NCI-H2196 treated with DMSO at 0.1 percent for 48 hours (cell line): ENCODE data around the gene CCNF.
A peak's percentile ranks its signal among the peaks of the same experiment; 100 is the strongest.

ENCODE experiments used
- DNase-seq: peaks from one replicate; lab custom pipeline; 2025; ENCODE audit not compliant: unreplicated experiment; lab: John Stamatoyannopoulos, UW

CCNF gene

DNA sequence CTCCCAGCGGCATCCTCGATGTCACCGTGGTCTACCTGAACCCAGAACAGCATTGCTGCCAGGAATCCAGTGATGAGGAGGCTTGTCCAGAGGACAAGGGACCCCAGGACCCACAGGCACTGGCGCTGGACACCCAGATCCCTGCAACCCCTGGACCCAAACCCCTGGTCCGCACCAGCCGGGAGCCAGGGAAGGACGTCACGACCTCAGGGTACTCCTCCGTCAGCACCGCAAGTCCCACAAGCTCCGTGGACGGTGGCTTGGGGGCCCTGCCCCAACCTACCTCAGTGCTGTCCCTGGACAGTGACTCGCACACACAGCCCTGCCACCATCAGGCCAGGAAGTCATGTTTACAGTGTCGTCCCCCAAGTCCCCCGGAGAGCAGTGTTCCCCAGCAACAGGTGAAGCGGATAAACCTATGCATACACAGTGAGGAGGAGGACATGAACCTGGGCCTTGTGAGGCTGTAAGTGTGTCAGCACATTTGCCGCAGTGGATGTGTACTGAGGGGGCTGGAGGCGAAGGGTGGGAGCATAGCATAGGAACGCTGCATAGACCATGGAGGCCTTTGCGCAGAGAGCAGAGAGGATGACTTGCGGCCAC, 27.4 kb downstream of the CCNF start:
- no peak for DNase-seq

DNA sequence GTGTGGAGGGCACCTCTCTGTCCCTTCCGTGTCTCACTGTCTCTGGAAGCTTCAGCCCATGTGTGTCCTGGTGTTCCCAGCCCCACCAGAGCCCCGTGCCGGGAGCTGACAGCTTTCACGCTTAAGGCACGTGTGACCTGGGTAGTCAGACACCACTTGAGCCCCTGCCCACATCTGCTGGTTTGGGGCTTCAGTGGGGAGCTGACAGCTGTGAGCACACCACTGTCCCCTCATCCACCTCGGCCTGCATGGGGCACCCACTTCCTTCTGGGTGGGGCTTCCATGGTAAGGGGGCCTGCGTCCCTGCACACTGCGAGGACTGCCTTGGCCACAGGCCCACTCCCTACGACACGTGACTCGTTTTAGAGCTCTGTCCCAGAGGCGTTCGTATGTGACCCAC, 28.0 kb downstream of the CCNF start:
- no peak for DNase-seq

DNA sequence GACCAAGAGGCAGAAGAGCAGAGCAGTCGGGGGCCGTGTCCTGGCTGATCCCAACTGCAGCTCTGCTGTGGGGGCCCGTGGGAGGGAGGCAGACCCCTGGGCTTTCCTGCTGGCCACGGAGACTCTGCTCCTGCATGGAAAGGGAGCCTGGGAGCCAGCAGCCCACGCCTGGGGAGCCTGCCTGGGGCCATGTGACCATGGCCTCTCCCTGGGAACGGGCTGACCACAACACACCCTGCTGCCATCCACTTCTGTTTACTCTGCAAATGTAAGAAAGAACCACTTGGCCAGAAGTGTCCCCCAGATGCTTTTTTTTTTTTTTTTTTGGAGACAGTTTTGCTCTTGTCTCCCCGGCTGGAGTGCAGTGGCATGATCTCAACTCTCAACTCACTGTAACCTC, 28.7 kb downstream of the CCNF start:
- no peak for DNase-seq

DNA sequence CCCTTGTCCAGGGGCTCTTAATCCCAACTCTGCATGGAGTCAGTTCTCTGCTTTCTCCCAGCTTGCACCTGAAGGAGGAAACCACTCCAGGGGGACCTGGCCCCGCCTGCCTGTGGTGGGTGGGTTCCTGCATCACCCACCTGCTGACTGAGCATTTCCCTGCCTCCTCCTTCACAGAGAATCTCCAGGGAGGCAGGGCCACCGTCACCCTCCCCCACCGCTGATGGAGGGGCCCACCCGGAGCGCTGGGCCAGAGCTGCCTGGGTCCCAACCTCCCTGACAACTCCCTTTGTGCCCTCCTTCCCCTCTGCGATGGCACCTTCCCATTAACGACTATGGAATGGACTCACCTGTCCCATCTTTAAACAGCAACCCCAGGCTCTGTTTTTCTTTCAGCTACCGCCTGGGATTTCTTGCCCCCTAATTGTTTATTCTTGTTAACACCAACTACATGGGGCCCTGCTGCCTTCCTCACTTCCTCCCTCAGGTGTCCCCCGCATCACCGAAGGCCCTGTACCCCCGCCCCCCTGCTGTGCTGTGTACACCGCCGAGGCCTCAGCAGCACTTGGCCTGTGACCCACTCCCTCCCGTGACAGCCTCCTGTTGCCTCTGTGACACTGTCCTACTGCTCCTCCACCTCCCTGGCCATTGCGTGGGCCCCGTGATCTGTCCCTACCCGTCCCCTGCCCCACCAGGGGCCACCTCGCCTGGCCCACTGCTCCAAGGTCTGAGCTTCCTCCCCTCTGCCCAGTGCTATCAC, 29.8 kb downstream of the CCNF start:
- DNase-seq = no peak

- peak; percentile 93 for DNase-seq
These were observed 30.6 kb downstream of the CCNF start, which contains the start of gene TEDC2 for GRCh38 chr16:2459647-2460390. Gene TEDC2, plus strand, starts transcription at chr16:2460109. Its CDS starts 36 bp downstream, at chr16:2460145.

- no peak for DNase-seq
These were observed 31.1 kb downstream of the CCNF start for GRCh38 chr16:2460391-2460713.

- DNase-seq = no peak
These were observed 31.7 kb downstream of the CCNF start for GRCh38 chr16:2460916-2461315.

GRCh38 chr16:2462031-2462866, 33.0 kb downstream of the CCNF start:
- DNase-seq = no peak

DNA sequence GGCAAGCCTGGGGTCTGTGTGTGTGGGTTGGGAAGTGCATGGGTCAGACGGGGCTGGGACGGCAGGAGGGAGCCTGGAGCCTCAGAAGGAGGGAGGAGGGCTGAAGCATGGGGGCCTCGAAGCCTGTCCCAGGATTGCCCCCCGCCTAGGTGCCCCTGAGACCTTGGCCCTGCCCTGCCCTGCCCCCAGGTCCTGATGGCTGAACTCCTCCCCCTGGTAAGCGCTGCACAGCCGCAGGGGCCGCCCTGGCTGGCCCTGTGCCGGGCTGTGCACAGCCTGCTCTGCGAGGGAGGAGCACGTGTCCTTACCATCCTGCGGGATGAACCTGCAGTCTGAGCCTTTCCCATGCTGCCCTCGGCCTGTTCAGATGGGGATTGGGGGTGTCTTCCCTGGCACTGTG, 35.1 kb downstream of the CCNF start:
- no peak for DNase-seq

- no peak for DNase-seq
These were observed 36.6 kb downstream of the CCNF start for GRCh38 chr16:2465653-2466415.

- DNase-seq = no peak
These were observed 37.6 kb downstream of the CCNF start for GRCh38 chr16:2466667-2467527.

DNA sequence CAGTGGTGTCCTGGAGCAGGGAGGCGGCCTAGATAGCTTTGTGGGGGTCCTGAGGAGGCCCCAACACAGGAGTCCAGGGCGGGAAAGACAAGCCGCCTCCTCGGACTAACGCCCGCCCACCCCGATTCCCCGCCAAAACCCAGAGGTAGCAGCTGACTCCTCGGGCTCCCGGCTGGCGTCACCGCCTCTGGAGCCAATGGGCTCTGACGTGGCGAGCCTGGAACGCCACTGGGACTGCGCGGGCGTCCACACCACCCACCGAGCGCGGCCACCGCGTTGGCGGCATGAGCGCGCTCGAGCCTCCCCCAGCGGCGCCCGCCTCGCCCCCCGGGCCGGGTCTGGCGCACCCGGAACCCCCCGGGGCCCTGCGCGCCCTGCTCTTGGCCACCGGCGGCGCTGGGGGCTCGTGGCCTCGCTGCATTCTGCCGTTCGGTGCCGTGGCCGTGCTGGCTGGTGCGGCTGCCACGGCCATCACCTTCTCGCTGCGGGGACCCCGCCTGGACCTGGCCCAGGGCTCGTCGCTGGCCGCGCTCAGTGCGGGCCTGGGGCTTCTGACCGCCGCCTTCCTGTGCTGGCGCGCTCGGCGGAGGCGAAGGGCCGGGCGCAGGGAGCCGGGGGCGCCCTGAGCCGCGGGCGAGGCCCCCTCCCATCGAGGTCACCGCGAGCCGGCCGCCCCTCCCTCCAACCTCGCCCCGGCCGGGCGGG, 38.4 kb downstream of the CCNF start:
- peak; percentile 84 for DNase-seq

DNA sequence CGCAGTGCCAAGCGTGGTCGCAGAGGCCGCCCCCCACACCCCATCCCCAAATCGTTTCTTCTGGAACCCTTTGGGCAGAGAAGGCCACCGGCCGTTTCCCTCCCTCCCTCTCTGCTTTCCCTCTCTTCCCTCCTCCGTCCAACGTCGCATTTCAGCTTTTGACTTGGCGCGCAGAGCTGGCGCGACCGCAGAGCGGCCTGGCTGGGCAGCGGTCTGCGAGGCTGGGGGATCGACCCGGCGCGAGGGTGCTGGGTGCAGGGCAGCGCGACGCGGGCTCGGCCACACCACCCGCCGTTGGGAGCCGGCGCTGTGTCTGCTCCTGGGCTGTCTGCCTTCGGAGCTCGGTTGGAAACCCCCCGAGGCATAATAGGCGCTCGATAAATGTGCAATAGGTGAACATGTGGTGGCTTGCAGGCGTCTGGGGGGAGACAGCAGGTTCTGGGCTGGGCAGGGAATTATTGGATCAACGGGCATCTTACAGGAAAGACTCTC, 39.0 kb downstream of the CCNF start:
- no peak for DNase-seq

- peak; percentile 78 for DNase-seq
These were observed 39.6 kb downstream of the CCNF start for GRCh38 chr16:2468725-2469398.

DNA sequence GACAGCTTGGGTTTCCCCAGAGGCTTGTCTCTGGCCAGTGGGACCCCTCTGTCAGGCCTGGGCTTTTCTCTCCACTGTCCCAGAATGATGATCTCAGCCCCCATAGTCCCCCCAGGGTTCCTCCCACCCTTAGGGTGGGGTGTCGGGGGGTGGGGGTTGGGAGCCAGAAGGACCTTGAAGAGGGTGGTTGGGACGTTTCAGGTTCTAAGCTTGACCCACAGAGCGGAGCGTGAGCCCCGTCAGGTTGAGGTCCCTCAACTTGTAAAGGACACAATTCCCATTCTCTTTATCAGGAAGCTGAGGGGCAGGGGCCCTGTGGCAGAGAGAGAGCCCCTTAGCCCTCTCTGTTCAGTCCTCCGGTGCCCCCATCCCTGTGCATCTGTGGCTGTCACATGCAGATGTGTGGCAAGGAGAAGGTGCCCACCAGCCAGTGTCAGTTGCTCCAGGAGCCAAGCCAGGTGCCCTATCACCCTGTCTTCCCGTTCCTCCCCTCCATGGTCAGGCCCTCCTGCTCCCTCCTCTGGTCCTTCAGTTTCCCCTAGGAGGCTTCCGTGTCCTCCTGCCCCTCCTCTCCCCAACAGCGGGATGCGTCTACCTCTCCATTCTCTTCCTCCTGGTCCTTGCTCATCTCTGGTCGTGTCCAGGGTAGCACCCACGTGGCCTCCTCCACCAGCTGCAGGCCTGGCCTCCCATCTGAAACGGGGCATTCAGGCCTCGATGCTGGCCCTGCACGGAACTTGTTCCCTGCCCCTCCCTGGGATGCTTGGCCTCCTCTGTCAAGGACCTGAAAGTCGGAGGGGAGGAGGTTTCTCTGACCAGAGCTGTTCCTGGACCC, 40.4 kb downstream of the CCNF start:
- no peak for DNase-seq

DNA sequence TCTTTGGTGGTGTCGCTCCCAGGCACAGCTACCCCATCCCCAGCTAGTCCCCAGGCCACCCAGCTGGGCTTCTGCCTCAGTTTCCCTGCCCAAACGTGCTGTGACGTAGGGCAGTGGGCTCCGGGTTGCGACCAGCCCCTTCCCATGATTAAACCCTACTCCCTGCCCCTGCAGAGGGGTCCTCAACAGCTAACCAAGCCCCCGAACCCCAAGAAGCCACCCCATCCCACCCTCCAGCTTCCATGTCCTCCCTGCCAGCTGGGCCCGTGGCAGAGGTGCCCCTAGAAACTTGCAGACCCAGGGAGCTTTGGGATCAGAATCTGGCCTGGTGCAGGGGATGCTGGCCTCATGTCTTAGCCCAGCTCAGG, 41.0 kb downstream of the CCNF start:
- no peak for DNase-seq

GRCh38 chr16:2470603-2471015, 41.4 kb downstream of the CCNF start:
- DNase-seq = no peak
